ENCODE data around the gene FAM3B. TPM values are rescaled to one million over a fixed set of nuclear protein-coding genes. Genes with fewer than 3 reads are reported as not detected.

FAM3B gene
- polyA plus RNA-seq, 1 donor from 2014 or later = not detected

DNA sequence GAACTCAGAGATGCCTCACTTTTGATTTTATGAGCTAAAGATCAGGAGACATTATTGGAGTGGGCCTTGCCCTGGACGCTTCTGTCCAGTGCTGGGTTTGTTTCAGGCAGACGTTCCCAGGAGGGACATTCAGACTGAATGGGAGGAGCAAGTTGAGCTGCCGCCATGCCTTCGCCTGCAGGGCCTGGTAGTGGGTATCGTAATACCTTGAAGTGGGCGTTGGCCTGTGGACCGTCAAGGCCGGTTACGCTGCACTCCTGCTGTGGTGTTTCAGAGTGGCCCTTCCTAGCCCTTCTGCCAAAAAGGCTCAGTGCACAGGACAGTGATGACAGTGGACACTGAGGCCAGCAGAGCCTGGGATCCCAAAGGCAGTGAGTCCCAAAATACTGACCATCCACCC lies 1.6 kb downstream of the FAM3B start:
- H3K4me2 ChIP-seq (ENCODE audit: low read length) = no peak overlapping the region
- no peaks in the 10 kb centered on the region for H3K79me2 ChIP-seq (replicated peaks; ENCODE audit: insufficient read depth, low read length)
- no peaks in the 10 kb centered on the region for H3K9me3 ChIP-seq (ENCODE audit: low read length)
- H3K27ac ChIP-seq (ENCODE audit: low read length) = no peak overlapping the region
- no peak overlapping the region for H3K4me3 ChIP-seq (ENCODE audit: low read length)
- no peaks in the 10 kb centered on the region for H3F3A ChIP-seq (ENCODE audit: insufficient read depth, low read length, poor library complexity, severe bottlenecking)
- no peaks in the 10 kb centered on the region for H3K9me2 ChIP-seq (ENCODE audit: insufficient read depth, low read length)
- H4K20me1 ChIP-seq (ENCODE audit: insufficient read depth) = no peaks in the 10 kb centered on the region
- H3K27me3 ChIP-seq (ENCODE audit: insufficient read depth, low read depth, low read length) = peaks cover 34% of the 10 kb centered on the region
- no peak overlapping the region for H2AFZ ChIP-seq (ENCODE audit: low read depth, low read length)
- TF ChIP-seq MXI1 (conservative IDR thresholded peaks at IDR 0.05; ENCODE audit: poor library complexity, severe bottlenecking) (no peak), EP300 (conservative IDR thresholded peaks at IDR 0.05; ENCODE audit: poor library complexity, severe bottlenecking) (no peak), TAF1 (IDR thresholded peaks at IDR 0.05; ENCODE audit: low read depth) (no peak), POLR2AphosphoS5 (IDR thresholded peaks at IDR 0.05) (no peak), EZH2 (IDR thresholded peaks at IDR 0.05; ENCODE audit: borderline replicate concordance, insufficient read depth, low read length, poor library complexity, severe bottlenecking) (no peak), RAD21 (conservative IDR thresholded peaks at IDR 0.05) (no peak), SMC3 (conservative IDR thresholded peaks at IDR 0.05; ENCODE audit: poor library complexity) (no peak)
- TF ChIP-seq, protein P1, sequence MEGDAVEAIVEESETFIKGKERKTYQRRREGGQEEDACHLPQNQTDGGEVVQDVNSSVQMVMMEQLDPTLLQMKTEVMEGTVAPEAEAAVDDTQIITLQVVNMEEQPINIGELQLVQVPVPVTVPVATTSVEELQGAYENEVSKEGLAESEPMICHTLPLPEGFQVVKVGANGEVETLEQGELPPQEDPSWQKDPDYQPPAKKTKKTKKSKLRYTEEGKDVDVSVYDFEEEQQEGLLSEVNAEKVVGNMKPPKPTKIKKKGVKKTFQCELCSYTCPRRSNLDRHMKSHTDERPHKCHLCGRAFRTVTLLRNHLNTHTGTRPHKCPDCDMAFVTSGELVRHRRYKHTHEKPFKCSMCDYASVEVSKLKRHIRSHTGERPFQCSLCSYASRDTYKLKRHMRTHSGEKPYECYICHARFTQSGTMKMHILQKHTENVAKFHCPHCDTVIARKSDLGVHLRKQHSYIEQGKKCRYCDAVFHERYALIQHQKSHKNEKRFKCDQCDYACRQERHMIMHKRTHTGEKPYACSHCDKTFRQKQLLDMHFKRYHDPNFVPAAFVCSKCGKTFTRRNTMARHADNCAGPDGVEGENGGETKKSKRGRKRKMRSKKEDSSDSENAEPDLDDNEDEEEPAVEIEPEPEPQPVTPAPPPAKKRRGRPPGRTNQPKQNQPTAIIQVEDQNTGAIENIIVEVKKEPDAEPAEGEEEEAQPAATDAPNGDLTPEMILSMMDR (IDR thresholded peaks at IDR 0.05; ENCODE audit: poor library complexity, severe bottlenecking) = no peak
- TF ChIP-seq, protein P2, sequence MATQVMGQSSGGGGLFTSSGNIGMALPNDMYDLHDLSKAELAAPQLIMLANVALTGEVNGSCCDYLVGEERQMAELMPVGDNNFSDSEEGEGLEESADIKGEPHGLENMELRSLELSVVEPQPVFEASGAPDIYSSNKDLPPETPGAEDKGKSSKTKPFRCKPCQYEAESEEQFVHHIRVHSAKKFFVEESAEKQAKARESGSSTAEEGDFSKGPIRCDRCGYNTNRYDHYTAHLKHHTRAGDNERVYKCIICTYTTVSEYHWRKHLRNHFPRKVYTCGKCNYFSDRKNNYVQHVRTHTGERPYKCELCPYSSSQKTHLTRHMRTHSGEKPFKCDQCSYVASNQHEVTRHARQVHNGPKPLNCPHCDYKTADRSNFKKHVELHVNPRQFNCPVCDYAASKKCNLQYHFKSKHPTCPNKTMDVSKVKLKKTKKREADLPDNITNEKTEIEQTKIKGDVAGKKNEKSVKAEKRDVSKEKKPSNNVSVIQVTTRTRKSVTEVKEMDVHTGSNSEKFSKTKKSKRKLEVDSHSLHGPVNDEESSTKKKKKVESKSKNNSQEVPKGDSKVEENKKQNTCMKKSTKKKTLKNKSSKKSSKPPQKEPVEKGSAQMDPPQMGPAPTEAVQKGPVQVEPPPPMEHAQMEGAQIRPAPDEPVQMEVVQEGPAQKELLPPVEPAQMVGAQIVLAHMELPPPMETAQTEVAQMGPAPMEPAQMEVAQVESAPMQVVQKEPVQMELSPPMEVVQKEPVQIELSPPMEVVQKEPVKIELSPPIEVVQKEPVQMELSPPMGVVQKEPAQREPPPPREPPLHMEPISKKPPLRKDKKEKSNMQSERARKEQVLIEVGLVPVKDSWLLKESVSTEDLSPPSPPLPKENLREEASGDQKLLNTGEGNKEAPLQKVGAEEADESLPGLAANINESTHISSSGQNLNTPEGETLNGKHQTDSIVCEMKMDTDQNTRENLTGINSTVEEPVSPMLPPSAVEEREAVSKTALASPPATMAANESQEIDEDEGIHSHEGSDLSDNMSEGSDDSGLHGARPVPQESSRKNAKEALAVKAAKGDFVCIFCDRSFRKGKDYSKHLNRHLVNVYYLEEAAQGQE (IDR thresholded peaks at IDR 0.05; ENCODE audit: borderline replicate concordance) = no peak
- H3K9ac ChIP-seq (ENCODE audit: low read length) = no peak overlapping the region
- no peaks in the 10 kb centered on the region for H3K36me3 ChIP-seq (ENCODE audit: insufficient read depth, low read length)

DNA sequence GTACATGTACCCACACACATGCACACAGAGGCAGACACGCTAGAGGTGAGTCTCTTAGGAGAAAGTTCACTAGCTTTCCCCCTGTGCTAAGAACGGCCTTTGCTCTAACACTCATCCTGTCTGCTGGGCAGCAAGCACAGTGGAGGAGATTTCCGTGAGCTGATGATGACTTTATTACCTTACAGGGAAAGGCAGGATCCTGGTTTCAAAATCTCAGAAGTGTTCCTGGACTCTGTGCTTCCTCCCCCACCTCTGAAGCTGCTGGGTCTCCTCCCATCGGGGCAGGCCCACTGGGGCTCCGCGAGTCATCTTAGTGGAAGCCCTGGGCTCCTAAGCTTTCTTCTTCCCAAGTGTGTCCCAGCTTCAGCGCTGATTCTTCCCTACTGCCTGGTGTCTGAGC lies 2.7 kb downstream of the FAM3B start:
- no peak overlapping the region for H3K27ac ChIP-seq (ENCODE audit: low read length)
- H3K79me2 ChIP-seq (replicated peaks; ENCODE audit: insufficient read depth, low read length) = no peaks in the 10 kb centered on the region
- H3K4me2 ChIP-seq (ENCODE audit: low read length) = no peak overlapping the region
- no peak overlapping the region for H3K4me3 ChIP-seq (ENCODE audit: low read length)
- H3K36me3 ChIP-seq (ENCODE audit: insufficient read depth, low read length) = no peaks in the 10 kb centered on the region
- TF ChIP-seq, protein P1 (IDR thresholded peaks at IDR 0.05; ENCODE audit: poor library complexity, severe bottlenecking) = no peak
- TF ChIP-seq EP300 (conservative IDR thresholded peaks at IDR 0.05; ENCODE audit: poor library complexity, severe bottlenecking) (no peak), MXI1 (conservative IDR thresholded peaks at IDR 0.05; ENCODE audit: poor library complexity, severe bottlenecking) (no peak), TAF1 (IDR thresholded peaks at IDR 0.05; ENCODE audit: low read depth) (no peak), SMC3 (conservative IDR thresholded peaks at IDR 0.05; ENCODE audit: poor library complexity) (no peak), EZH2 (IDR thresholded peaks at IDR 0.05; ENCODE audit: borderline replicate concordance, insufficient read depth, low read length, poor library complexity, severe bottlenecking) (no peak), RAD21 (conservative IDR thresholded peaks at IDR 0.05) (no peak), POLR2AphosphoS5 (IDR thresholded peaks at IDR 0.05) (no peak)
- TF ChIP-seq, protein P2 (IDR thresholded peaks at IDR 0.05; ENCODE audit: borderline replicate concordance) = no peak
- no peaks in the 10 kb centered on the region for H3K9me2 ChIP-seq (ENCODE audit: insufficient read depth, low read length)
- H4K20me1 ChIP-seq (ENCODE audit: insufficient read depth) = no peaks in the 10 kb centered on the region
- no peak overlapping the region for H3K9ac ChIP-seq (ENCODE audit: low read length)
- no peaks in the 10 kb centered on the region for H3F3A ChIP-seq (ENCODE audit: insufficient read depth, low read length, poor library complexity, severe bottlenecking)
- H2AFZ ChIP-seq (ENCODE audit: low read depth, low read length) = no peak overlapping the region
- peaks cover 34% of the 10 kb centered on the region for H3K27me3 ChIP-seq (ENCODE audit: insufficient read depth, low read depth, low read length)
- H3K9me3 ChIP-seq (ENCODE audit: low read length) = no peaks in the 10 kb centered on the region
